ENCODE data around the gene TADA2B. TPM values are rescaled to one million over a fixed set of nuclear protein-coding genes. Genes with fewer than 3 reads are reported as not detected.

Gene TADA2B
- total and polyA plus RNA-seq, 9 of the 15 experiments (the other 6 are each of a cell fraction or from before 2014, with no cell fraction given) = 0.55 to 12.2 (median 7.5) TPM

GRCh38 chr4:7031558-7032449 is 11.4 kb upstream of the TADA2B start (continued):
- TF ChIP-seq ZNF134 (CRISPR knock-in tag; conservative IDR thresholded peaks at IDR 0.05) (no peak), ATF1 (CRISPR knock-in tag; IDR thresholded peaks at IDR 0.05) (no peak), ATF1 (tag; IDR thresholded peaks at IDR 0.05) (peak; percentile 75), ETS1 (conservative IDR thresholded peaks at IDR 0.05; ENCODE audit: control insufficient read depth, low read depth, low read length) (peak; percentile 63; the same call in 1 of the 2 replicates), TOE1 (IDR thresholded peaks at IDR 0.05; ENCODE audit: borderline replicate concordance) (no peak), TOE1 (CRISPR knock-in tag; IDR thresholded peaks at IDR 0.05; ENCODE audit: borderline replicate concordance, low read depth) (no peak), PURB (CRISPR knock-in tag; IDR thresholded peaks at IDR 0.05; ENCODE audit: low read depth) (no peak), ZNF518B (CRISPR knock-in tag; IDR thresholded peaks at IDR 0.05) (no peak), ZNF212 (CRISPR knock-in tag; IDR thresholded peaks at IDR 0.05) (no peak), ZHX1 (conservative IDR thresholded peaks at IDR 0.05; ENCODE audit: low read length) (no peak), CBX5 (IDR thresholded peaks at IDR 0.05; ENCODE audit: borderline replicate concordance, low read depth) (no peak), CHCHD3 (CRISPR knock-in tag; IDR thresholded peaks at IDR 0.05) (no peak), ZNF274 (IDR thresholded peaks at IDR 0.05; ENCODE audit: borderline replicate concordance, low read depth, low read length) (no peak), USF2 (CRISPR knock-in tag; IDR thresholded peaks at IDR 0.05) (no peak), HDAC2 (IDR thresholded peaks at IDR 0.05) (peak; percentile 67; the same call in 1 of the 2 replicates), TRIM24 (IDR thresholded peaks at IDR 0.05) (peak; percentile 48 to 76; a peak in 2 of 4 replicates)

All from K562 (cell line).